Keratinocyte (primary cell): ENCODE results near the gene LTB. TPM values are rescaled to one million over a fixed set of nuclear protein-coding genes. Genes with fewer than 3 reads are reported as not detected.
A peak's percentile ranks its signal among the peaks of the same experiment; 100 is the strongest.

ENCODE experiments used
- DNase-seq: peaks from one replicate; pipeline ENCODE4 v3.0.0-alpha.2; 2011; ENCODE audit warnings: low read depth, missing footprints, low spot score
- FAIRE-seq: peaks from 2 replicates; lab custom pipeline; 2011; peaks lifted over from hg19 to GRCh38; lab: Jason Lieb, UNC
- H2AFZ ChIP-seq: 2 replicates; pipeline ENCODE4 v1.6.0; 2012; ENCODE audit warnings: low read length, control low read depth, inconsistent platforms; ENCODE audit not compliant: control insufficient read depth
- H3K27ac ChIP-seq: 2 replicates; pipeline ENCODE4 v1.5.1; 2011; ENCODE audit warnings: low read length; ENCODE audit not compliant: control insufficient read depth, insufficient read depth
- H3K27me3 ChIP-seq: 3 replicates; pipeline ENCODE4 v1.6.0; 2011; ENCODE audit warnings: low read length; ENCODE audit not compliant: control insufficient read depth, insufficient read depth; ENCODE audit errors: extremely low read depth
- H3K36me3 ChIP-seq, 2 experiments: 2 replicates in 1 of 2; 3 replicates in 1 of 2; pipeline ENCODE4 v1.5.1; 2011; ENCODE audit warnings: low read length in 2 of 2, mild to moderate bottlenecking in 1 of 2; ENCODE audit not compliant: control insufficient read depth in 2 of 2, insufficient read depth in 2 of 2; ENCODE audit errors: extremely low read depth in 1 of 2
- H3K4me1 ChIP-seq: 3 replicates; pipeline ENCODE4 v1.5.1; 2011; ENCODE audit warnings: low read length; ENCODE audit not compliant: control insufficient read depth, insufficient read depth; ENCODE audit errors: extremely low read depth
- H3K4me2 ChIP-seq: 3 replicates; pipeline ENCODE4 v1.6.0; 2011; ENCODE audit warnings: low read depth, low read length; ENCODE audit not compliant: control insufficient read depth, insufficient read depth; ENCODE audit errors: extremely low read depth
- H3K4me3 ChIP-seq, 3 experiments: fragments of 200-600 bp in 1 of 3; sonication (generic) in 1 of 3; 2 replicates in 2 of 3; 3 replicates in 1 of 3; pipeline ENCODE4 v1.5.1; 2011 to 2016; ENCODE audit warnings: low read length in 3 of 3, mild to moderate bottlenecking in 3 of 3, control low read depth in 2 of 3, inconsistent platforms in 1 of 3, low read depth in 1 of 3, mixed read lengths in 1 of 3, mixed run types in 1 of 3, moderate library complexity in 1 of 3; ENCODE audit not compliant: control insufficient read depth in 2 of 3, insufficient read depth in 2 of 3; ENCODE audit errors: extremely low read depth in 1 of 3
- H3K79me2 ChIP-seq: 2 replicates; pipeline ENCODE4 v1.6.0; 2012; ENCODE audit warnings: low read length; ENCODE audit not compliant: control insufficient read depth, insufficient read depth
- H3K9ac ChIP-seq: 3 replicates; pipeline ENCODE4 v1.6.0; 2011; ENCODE audit warnings: low read length; ENCODE audit not compliant: control insufficient read depth, insufficient read depth; ENCODE audit errors: extremely low read depth
- H3K9me1 ChIP-seq: 3 replicates; pipeline ENCODE4 v1.6.0; 2011; ENCODE audit warnings: low read length; ENCODE audit not compliant: control insufficient read depth, insufficient read depth; ENCODE audit errors: extremely low read depth
- H3K9me3 ChIP-seq: 2 replicates; pipeline ENCODE4 v1.5.1; 2012; ENCODE audit warnings: low read depth, low read length; ENCODE audit not compliant: control insufficient read depth
- H4K20me1 ChIP-seq: 3 replicates; pipeline ENCODE4 v1.6.0; 2011; ENCODE audit warnings: low read length; ENCODE audit not compliant: control insufficient read depth, insufficient read depth; ENCODE audit errors: extremely low read depth
- EZH2 ChIP-seq: IDR thresholded peaks from one replicate; pipeline ENCODE4 v1.6.1; 2012; ENCODE audit warnings: inconsistent platforms, mild to moderate bottlenecking, low read length, moderate library complexity
- dilution Hi-C: fragments of 300-500 bp; cut with MboI; formaldehyde crosslinking; loops from one replicate; pipeline ENCODE4 v1.7.0; 2020; ENCODE audit warnings: low sequenced_read_pairs; ENCODE audit not compliant: extremely low pct_ligation_motif_present
- polyA plus RNA-seq, 5 experiments: library from polyadenylated mRNA; depleted of rRNA in 3 of 5; stranded (reverse) in 3 of 5; stranded (forward) in 1 of 5; unstranded in 1 of 5; fragments of >200 nt; gene quantifications; 1 replicate in 1 of 5; 2 replicates in 3 of 5; 3 replicates in 1 of 5; pipeline versions ENCODE4 v1.2.1 to v1.2.3, GENCODE V29; 2011 to 2012; ENCODE audit warnings: missing spikeins in 2 of 5, low read depth in 1 of 5, low replicate concordance in 1 of 5
- TF ChIP-seq, protein P1 (sequence below), 3 experiments: IDR thresholded peaks in 1 of 3; conservative IDR thresholded peaks in 1 of 3; optimal IDR thresholded peaks in 1 of 3; 2 replicates in 2 of 3; 3 replicates in 1 of 3; pipeline versions ENCODE3 to v1.5.1; 2011; ENCODE audit warnings: low read length in 3 of 3, mild to moderate bottlenecking in 3 of 3, moderate library complexity in 2 of 3, control low read depth in 1 of 3, inconsistent platforms in 1 of 3; ENCODE audit not compliant: insufficient read depth in 2 of 3; ENCODE audit errors: extremely low read depth in 1 of 3

Gene LTB
- polyA plus RNA-seq, 1 donor (not counting 4 experiments of a cell fraction or from before 2014, with no cell fraction given) = not detected

DNA sequence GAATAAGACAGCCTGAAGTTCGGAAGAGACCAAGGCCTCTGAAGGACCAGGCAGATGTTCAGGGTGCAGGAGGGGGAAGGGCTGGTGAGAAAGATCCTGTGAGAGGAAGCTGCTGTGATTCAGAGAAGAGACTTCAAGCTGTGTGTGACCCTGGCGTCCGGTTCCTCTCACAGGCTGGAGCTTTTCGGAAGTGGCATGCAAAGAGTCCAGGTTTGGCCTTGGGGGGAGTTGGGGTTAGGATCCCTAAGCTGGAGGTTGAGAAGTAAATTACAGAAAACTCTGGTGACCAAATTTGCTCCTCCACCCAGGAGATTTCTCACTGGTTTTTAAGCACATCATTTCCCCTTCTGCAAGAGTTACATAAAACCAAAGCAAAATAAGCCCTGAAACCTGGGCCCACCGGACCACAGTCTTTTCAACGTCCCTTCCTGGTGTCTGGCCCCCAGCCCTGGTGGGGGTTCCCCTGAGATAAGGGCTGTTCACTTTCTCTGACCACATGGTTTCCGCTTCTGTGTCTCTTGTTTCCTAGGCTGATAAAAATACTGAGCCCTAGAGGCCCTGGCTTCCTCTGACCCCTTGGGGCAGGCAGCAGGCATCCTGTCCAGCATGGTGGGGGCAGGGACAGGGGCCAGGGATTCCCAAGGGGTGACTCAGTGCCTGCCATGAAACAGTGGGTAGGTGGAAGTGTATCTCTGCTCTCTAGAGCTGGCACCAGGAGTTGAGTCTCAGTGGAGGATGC is 22.1 kb downstream of the LTB start:
- dilution Hi-C loops = no loop called here
- FAIRE-seq (no peak), DNase-seq (no peak)
- H2AFZ ChIP-seq = no peak overlapping the region
- H3K9me1 ChIP-seq = no peaks in the 10 kb centered on the region
- peak overlapping the region; percentile 36 for H3K4me2 ChIP-seq
- no peak overlapping the region for H3K9ac ChIP-seq
- no peaks in the 10 kb centered on the region for H3K9me3 ChIP-seq
- H3K79me2 ChIP-seq = no peaks in the 10 kb centered on the region
- H3K4me3 ChIP-seq = no peak overlapping the region
- H3K4me1 ChIP-seq = peaks cover 12% of the 10 kb centered on the region
- no peaks in the 10 kb centered on the region for H3K27me3 ChIP-seq
- peaks cover 10 to 17% of the 10 kb centered on the region in 2 experiments for H3K36me3 ChIP-seq
- H3K27ac ChIP-seq = no peak overlapping the region
- TF ChIP-seq, protein P1, sequence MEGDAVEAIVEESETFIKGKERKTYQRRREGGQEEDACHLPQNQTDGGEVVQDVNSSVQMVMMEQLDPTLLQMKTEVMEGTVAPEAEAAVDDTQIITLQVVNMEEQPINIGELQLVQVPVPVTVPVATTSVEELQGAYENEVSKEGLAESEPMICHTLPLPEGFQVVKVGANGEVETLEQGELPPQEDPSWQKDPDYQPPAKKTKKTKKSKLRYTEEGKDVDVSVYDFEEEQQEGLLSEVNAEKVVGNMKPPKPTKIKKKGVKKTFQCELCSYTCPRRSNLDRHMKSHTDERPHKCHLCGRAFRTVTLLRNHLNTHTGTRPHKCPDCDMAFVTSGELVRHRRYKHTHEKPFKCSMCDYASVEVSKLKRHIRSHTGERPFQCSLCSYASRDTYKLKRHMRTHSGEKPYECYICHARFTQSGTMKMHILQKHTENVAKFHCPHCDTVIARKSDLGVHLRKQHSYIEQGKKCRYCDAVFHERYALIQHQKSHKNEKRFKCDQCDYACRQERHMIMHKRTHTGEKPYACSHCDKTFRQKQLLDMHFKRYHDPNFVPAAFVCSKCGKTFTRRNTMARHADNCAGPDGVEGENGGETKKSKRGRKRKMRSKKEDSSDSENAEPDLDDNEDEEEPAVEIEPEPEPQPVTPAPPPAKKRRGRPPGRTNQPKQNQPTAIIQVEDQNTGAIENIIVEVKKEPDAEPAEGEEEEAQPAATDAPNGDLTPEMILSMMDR (optimal IDR thresholded peaks at IDR 0.05 in 1 of 3, IDR thresholded peaks at IDR 0.05 in 1 of 3, conservative IDR thresholded peaks at IDR 0.05 in 1 of 3; ENCODE audit: extremely low read depth in 1 of 3, insufficient read depth in 2 of 3, low read length in 3 of 3) = no peak
- TF ChIP-seq EZH2 = no peak
- H4K20me1 ChIP-seq = no peaks in the 10 kb centered on the region

DNA sequence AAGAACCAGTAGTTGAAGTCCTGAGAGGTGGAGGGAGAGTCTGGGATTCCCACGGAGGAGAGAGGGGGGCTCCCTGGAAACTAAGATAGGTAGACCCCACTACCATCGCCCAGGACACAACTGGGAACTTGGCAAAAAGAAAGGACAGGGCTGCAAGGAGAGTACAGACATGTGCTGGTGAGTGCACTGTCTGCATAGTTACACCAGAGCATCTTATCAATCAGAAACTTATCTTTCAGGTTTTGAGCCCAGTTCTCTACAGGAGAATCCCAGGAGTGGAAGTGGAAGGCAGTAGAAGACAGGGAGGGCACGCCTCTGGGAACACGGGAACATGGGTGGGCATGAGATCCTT is 22.6 kb downstream of the LTB start:
- H3K4me3 ChIP-seq = no peak overlapping the region
- no peaks in the 10 kb centered on the region for H4K20me1 ChIP-seq
- no peaks in the 10 kb centered on the region for H3K79me2 ChIP-seq
- no peaks in the 10 kb centered on the region for H3K9me3 ChIP-seq
- H3K36me3 ChIP-seq = peaks cover 10 to 17% of the 10 kb centered on the region in 2 experiments
- DNase-seq (no peak), FAIRE-seq (no peak)
- H3K27me3 ChIP-seq = no peaks in the 10 kb centered on the region
- H3K9ac ChIP-seq = no peak overlapping the region
- H2AFZ ChIP-seq = no peak overlapping the region
- H3K4me1 ChIP-seq = peaks cover 12% of the 10 kb centered on the region
- no peaks in the 10 kb centered on the region for H3K9me1 ChIP-seq
- no peak overlapping the region for H3K27ac ChIP-seq
- H3K4me2 ChIP-seq = no peak overlapping the region
- no peak for TF ChIP-seq EZH2
- TF ChIP-seq, protein P1 (optimal IDR thresholded peaks at IDR 0.05 in 1 of 3, IDR thresholded peaks at IDR 0.05 in 1 of 3, conservative IDR thresholded peaks at IDR 0.05 in 1 of 3; ENCODE audit: extremely low read depth in 1 of 3, insufficient read depth in 2 of 3, low read length in 3 of 3) = no peak
- dilution Hi-C loops = no loop called here
